GM18505 (cell line): ENCODE measurements around the gene TRIM67.
"Not testable (repeated sequence)": the region's sequence is repeated elsewhere in the genome, so short reads cannot be mapped to it uniquely, and the experiment has no call there.

Experiments used
- ATAC-seq: cut with Tn5 transposase; IDR thresholded peaks from one replicate; pipeline ENCODE4 v1.9.1; 2021; ENCODE audit not compliant: unreplicated experiment
- POLR2A ChIP-seq: IDR thresholded peaks from 4 replicates; pipeline ENCODE4 v1.6.1; 2011; ENCODE audit warnings: borderline replicate concordance; ENCODE audit not compliant: insufficient read depth, insufficient read length; ENCODE audit errors: extremely low read depth

The TRIM67 gene

GRCh38 chr1:231139659-231140654 lies 21.9 kb upstream of the TRIM67 start:
- ATAC-seq = no peak
- TF ChIP-seq POLR2A = no peak

- ATAC-seq = no peak
- no peak for TF ChIP-seq POLR2A
Measured at GRCh38 chr1:231144416-231145193, 17.3 kb upstream of the TRIM67 start.

- no peak for ATAC-seq
- no peak for TF ChIP-seq POLR2A
Measured at GRCh38 chr1:231147896-231148295, 14.0 kb upstream of the TRIM67 start.

- no peak for TF ChIP-seq POLR2A
- no peak for ATAC-seq
Measured at GRCh38 chr1:231151811-231152210, 10.0 kb upstream of the TRIM67 start.

GRCh38 chr1:231153726-231154125 lies 8.1 kb upstream of the TRIM67 start:
- ATAC-seq = no peak
- TF ChIP-seq POLR2A = no peak

GRCh38 chr1:231155808-231156207 lies 6.0 kb upstream of the TRIM67 start:
- no peak for TF ChIP-seq POLR2A
- no peak for ATAC-seq

GRCh38 chr1:231157311-231157710 lies 4.5 kb upstream of the TRIM67 start:
- no peak for TF ChIP-seq POLR2A
- ATAC-seq = no peak

GRCh38 chr1:231158141-231158540 lies 3.7 kb upstream of the TRIM67 start:
- not testable (repeated sequence) for ATAC-seq

GRCh38 chr1:231159202-231159962 lies 2.5 kb upstream of the TRIM67 start:
- no peak for TF ChIP-seq POLR2A
- no peak for ATAC-seq

GRCh38 chr1:231159963-231160761 lies 1.7 kb upstream of the TRIM67 start:
- ATAC-seq = no peak
- TF ChIP-seq POLR2A = no peak

- no peak for TF ChIP-seq POLR2A
- no peak for ATAC-seq
Measured at GRCh38 chr1:231160895-231161666, 777 bp upstream of the TRIM67 start.
